HG02981 (cell line): ENCODE results near the gene HFE.
"Not testable (repeated sequence)": the region's sequence is repeated elsewhere in the genome, so short reads cannot be mapped to it uniquely, and the experiment has no call there.

Source experiments
- ATAC-seq: cut with Tn5 transposase; IDR thresholded peaks from one replicate; pipeline ENCODE4 v1.9.1; 2021; ENCODE audit warnings: mild to moderate bottlenecking, moderate library complexity; ENCODE audit not compliant: unreplicated experiment

The HFE gene, protein sequence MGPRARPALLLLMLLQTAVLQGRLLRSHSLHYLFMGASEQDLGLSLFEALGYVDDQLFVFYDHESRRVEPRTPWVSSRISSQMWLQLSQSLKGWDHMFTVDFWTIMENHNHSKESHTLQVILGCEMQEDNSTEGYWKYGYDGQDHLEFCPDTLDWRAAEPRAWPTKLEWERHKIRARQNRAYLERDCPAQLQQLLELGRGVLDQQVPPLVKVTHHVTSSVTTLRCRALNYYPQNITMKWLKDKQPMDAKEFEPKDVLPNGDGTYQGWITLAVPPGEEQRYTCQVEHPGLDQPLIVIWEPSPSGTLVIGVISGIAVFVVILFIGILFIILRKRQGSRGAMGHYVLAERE

DNA sequence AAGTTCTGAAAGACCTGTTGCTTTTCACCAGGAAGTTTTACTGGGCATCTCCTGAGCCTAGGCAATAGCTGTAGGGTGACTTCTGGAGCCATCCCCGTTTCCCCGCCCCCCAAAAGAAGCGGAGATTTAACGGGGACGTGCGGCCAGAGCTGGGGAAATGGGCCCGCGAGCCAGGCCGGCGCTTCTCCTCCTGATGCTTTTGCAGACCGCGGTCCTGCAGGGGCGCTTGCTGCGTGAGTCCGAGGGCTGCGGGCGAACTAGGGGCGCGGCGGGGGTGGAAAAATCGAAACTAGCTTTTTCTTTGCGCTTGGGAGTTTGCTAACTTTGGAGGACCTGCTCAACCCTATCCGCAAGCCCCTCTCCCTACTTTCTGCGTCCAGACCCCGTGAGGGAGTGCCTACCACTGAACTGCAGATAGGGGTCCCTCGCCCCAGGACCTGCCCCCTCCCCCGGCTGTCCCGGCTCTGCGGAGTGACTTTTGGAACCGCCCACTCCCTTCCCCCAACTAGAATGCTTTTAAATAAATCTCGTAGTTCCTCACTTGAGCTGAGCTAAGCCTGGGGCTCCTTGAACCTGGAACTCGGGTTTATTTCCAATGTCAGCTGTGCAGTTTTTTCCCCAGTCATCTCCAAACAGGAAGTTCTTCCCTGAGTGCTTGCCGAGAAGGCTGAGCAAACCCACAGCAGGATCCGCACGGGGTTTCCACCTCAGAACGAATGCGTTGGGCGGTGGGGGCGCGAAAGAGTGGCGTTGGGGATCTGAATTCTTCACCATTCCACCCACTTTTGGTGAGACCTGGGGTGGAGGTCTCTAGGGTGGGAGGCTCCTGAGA, at the start of gene HFE:
TSS of gene HFE (plus strand) at position 146 of the 832 bp plus-strand sequence. CDS start at position 158, 12 bp downstream.
- no peak for ATAC-seq

DNA sequence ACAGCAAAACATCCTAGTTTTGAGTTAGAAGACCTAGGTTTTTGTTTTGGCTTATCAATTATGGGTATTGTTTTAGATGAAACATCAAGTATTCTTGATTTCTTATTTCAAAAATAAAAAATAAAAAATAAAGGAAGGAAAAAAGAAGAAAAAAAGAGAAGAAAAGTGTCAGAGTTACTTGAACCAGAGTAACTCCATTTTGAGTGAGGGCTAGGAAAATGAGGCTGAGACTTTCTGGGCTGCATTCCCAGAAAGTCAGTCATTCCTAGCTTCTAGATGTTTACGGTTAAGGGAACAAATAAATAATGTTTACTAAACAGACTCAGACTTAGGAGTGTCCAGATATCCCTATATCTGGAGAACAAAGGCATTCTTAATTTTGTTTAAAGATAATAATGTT, 45.3 kb upstream of the HFE start:
- no peak for ATAC-seq

DNA sequence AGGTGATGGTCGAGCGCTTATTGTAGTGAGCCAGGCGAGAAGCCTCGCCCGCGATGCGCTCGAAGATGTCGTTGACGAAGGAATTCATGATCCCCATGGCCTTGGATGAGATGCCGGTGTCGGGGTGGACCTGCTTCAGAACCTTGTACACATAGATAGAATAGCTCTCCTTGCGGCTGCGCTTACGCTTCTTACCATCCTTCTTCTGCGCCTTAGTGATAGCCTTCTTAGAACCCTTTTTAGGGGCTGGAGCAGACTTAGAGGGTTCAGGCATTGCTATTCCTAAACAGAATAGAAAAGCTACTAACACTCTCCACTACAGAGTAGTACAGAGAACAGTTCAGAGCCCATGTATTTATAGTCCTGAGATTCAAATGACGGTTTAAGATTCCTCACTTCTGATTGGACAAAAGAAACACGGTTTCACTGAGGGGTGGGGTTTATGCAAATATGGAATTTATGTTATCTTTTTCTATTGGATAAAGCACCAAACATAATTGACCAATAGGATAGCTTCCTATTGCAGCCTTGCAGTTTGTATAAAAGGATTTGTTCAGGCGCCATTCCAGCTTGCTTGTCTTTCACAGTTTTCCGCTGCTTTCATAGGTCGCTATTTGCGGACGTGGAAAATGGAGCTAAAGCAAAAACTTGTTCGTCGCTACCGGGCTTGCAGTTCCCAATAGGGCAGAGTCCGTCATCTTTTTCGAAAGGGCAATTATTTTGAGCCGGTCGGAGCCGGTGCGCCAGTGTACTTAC, 43.7 kb upstream of the HFE start:
- ATAC-seq = peak; percentile 59

DNA sequence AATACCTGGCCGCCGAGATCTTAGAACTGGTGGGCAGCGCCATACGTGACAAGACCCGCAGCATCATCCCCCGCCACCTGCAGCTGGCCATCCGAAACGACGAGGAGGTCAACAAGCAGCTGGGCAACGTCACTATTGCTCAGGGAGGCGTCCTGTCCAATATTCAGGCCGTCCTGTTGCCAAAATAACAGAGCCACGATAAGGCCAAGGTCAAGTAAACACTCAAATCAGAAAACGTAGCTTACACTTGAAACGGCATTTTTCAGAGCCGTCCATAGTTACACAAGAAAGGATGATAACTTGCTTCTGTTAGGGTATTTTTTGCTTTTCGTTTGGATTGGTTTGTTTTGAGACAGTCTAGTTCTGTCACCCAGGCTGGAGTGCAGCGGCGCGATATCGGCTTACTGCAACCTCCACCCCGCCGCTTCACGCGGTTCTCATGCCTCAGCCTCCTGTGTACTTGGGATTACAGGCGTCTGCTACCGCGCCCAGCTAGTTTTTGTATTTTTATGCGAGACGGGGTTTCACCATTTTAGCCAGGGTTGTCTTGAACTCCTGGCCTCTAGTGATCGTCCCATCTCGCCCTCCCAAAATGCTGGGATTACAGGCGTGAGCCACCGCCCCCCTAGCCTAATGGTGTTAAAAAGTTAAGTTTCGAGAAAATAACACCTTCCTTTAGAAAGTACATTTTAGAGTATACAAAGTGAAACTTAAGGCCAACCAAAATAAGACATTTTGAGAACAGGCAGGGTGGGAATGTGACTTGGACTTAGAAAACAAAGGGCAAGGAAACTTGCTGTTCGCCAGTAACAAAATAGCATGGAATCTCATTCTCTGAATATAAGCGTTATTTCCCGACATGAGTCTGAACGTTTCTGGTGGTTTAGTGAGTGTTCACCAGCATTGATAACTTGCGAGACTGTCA, 42.8 kb upstream of the HFE start:
- peak; percentile 26 for ATAC-seq

DNA sequence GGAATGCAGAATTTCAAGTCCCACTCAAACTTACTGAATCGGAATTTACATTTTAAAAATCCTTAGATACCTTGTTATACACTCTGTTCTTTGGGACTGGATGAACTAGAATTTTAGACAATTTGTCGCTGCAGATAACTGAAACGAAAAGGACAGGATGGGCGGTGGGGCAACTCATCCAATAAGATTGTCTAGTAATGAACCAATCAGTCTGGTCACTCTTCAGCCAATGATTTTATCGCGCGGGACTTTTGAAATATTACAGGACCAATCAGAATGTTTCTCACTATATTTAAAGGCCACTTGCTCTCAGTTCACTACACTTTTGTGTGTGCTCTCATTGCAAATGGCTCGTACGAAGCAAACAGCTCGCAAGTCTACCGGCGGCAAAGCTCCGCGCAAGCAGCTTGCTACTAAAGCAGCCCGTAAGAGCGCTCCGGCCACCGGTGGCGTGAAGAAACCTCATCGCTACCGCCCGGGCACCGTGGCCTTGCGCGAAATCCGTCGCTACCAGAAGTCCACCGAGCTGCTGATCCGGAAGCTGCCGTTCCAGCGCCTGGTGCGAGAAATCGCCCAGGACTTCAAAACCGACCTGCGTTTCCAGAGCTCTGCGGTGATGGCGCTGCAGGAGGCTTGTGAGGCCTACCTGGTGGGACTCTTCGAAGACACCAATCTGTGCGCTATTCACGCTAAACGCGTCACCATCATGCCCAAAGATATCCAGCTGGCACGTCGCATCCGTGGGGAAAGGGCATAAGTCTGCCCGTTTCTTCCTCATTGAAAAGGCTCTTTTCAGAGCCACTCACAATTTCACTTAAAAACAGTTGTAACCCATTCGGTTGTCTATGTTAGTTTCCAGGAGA, 41.9 kb upstream of the HFE start:
- ATAC-seq = peak; percentile 52

DNA sequence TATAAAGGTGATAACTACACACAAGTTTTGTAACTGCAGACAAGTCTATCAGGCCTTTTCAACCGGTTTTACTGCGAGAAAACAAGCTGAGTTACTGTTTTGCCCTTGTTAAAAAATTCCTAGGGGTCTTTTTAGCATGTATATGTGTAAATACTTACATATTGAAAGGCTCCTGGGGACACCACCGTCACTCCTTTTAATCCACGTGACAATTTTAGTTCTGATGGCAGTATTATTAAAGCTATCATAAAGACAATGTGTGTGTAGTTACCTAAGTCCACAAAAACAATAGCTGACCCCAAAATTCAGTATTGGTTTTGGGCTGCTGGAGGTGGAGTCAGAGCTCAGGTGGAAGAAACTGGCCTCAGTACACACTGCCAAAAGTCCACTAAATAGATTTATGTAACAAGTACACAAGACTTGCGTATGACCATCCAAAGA, 41.3 kb upstream of the HFE start:
- no peak for ATAC-seq

DNA sequence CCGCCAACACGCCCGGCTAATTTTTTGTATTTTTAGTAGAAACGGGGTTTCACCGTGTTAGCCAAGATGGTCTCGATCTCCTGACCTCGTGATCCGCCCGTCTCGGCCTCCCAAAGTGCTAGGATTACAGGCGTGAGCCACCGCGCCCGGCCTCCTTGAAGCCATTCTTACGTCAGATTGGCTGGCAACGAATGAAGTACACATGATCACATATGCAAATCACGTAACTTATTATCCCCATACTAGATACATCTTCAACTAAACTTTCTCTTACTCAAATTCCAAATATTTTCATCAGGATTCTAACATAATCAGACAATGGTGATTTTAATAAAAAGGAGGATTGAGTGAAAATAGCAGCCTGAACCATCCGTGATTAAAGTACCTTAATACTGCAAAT, 39.9 kb upstream of the HFE start:
- not testable (repeated sequence) for ATAC-seq

DNA sequence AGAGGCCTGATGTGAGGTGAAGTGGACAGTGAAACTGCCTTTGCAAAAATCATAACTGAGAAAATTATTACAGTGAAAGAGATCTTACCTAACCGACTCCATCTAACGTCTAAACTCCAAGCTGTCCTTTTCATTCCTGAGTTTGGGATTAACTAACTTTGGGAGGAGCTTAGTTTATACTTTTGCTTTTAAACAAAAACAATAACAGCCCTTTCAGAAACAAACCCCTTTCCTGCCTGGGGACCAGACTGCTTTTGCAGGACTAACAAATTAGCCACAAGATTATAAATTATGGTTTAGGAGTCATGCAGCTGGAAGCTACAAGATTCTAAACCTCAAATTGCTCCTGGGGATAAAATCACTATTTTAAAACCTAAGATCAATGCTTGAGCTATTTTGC, 38.6 kb upstream of the HFE start:
- ATAC-seq = no peak

DNA sequence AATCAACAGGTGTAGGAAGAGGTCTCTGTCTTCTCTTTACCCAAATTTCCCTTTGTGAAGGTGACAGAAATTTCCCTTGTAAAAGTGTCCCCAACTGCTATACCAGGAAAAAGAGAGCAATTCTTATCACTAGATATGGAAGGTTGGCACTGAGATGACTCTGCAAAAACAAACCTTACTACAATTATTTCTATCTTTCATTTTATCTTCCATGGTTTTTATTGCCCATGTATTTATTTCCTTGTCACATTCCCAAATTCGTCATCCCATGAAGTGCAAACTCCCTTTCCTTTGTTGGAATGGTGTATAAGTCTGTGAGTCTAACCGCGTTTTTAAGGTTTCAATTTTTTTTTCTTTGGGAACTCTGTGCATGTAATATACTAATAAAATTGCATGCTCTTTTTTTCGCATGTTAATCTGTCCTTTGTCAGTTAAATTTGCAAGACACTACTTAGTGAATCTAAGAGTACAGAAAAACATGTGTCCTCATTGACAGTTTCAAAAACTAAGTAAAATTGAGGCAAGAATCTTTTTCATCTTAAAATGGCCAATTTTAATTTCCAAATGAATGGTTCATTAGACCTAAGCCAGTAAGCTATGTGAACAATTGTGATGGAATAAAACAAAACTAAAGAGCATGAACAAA, 35.4 kb upstream of the HFE start:
- no peak for ATAC-seq

DNA sequence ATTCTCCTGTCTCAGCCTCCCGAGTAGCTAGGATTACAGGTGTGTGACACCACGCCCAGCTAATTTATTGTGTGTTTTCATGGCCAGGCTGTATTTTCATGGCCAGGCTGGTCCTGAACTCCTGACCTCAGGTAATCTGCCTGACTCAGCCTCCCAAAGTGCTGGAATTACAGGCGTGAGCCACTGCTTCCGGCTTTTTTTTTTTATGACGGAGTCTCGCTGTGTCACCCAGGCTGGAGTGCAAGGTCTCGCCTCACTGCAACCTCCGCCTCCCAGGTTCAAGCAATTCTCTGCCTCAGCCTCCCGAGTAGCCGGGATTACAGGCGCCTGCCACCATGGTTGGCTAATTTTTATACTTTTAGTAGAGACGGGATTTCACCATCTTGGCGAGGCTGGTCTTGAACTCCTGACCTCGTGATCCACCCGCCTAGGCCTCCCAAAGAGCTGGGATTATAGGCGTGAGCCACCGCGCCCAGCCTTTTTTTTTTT, 34.4 kb upstream of the HFE start:
- not testable (repeated sequence) for ATAC-seq

DNA sequence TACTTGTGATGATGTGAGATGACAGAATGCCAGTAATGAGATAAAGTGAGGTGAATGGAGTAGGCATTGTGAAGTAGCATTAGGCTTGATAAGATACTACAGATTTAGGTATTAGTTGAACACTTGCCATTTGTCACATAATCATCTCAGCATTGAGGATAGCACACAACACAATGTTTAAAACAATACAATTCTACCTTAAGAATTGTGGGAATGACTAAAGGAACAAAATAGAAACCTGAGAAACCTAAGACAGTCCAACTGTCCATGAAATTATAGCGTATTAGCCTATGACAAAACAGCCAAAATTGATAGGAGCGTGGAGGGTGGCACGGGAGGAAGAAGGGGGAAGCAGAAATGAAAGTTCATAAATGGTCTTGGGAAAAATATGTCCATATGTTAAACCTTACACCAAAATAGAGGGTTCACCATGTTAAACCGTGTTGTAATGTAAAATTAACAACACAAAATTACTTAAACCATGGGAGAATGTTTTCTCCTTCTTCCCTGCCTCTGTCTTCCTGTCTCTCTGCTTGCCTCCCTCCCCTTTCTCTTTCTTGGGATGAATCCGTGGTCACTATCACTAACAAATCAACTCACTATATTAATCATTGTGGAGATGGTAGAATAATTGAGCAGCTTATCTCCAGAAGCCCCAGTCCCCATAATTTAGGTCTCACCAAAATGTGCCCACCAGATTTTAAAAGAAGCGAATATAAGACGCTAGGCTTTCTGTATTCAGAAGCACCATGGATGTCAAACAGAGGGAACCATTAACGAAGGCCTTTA, 33.0 kb upstream of the HFE start:
- no peak for ATAC-seq

DNA sequence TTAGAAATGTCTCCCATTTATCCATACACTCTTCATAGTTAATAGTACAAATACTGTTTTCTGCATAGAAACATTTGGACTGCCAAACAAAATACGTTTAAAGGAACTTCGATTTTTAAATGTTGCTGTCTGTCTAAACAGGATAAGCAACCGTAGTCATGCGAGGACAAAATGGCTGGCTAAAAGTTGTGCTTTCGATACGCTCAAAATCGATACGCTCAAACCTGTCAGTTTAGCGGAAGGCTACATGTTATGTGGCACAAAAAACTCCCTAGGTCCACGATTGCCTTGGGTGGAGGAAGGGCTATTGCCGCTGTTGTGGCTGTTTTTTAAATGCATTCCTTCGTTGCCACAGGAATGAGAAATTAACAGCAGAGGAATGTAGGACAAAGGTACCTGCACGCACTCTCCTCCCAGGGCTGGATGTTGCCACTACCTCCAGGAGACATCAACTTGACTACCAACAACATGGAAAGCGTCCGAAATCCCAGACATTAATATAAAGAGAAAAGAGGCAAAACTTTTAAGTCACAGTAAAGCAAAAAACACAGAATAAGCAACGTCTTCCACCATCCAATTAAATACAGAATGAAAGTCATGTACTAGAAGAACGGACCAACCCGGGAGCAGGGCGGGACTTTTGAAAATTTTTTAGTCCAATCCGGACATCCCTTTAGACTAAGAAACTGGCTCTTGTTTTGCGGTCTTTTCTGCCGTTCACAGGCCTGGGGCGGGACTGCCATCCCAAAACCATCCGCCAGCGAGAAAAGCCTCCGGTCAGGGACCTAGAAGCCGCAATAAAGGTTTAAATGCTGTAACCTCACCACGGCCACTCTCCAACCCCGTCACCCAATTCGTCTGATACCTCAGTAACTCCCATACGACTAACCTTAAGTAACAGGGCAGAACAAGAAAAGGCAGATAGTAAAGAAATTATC, 32.2 kb upstream of the HFE start:
- peak; percentile 55 for ATAC-seq

DNA sequence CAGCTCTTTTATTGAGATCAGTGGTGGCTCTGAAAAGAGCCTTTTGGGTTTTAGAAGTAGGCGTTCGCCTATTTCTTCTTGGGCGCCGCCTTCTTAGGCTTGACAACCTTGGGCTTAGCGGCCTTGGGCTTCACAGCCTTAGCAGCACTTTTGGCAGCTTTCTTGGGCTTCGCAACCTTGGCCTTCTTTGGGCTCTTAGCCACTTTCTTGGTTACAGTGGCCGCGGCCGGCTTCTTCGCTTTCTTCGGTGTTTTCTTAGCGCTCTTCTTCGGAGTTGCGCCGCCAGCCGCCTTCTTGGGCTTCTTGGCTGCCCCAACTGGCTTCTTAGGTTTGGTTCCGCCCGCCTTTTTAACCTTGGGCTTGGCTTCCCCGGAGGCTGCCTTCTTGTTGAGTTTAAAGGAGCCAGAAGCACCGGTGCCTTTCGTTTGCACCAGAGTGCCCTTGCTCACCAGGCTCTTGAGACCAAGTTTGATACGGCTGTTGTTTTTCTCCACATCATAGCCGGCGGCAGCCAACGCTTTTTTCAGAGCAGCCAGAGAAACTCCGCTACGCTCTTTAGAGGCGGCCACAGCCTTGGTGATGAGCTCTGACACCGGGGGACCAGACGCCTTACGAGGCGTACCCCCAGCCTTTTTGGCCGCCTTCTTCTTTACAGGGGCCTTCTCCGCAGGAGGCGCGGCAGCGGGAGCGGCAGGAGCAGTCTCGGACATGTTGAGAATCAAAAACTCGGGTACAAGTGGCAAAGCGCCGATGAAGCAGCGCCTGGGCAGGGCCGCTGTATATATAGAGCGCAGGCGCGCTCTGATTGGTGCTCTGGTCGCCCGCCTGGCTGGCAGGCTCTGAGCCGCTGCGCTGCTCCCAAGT, 31.3 kb upstream of the HFE start:
- peak; percentile 71 for ATAC-seq

DNA sequence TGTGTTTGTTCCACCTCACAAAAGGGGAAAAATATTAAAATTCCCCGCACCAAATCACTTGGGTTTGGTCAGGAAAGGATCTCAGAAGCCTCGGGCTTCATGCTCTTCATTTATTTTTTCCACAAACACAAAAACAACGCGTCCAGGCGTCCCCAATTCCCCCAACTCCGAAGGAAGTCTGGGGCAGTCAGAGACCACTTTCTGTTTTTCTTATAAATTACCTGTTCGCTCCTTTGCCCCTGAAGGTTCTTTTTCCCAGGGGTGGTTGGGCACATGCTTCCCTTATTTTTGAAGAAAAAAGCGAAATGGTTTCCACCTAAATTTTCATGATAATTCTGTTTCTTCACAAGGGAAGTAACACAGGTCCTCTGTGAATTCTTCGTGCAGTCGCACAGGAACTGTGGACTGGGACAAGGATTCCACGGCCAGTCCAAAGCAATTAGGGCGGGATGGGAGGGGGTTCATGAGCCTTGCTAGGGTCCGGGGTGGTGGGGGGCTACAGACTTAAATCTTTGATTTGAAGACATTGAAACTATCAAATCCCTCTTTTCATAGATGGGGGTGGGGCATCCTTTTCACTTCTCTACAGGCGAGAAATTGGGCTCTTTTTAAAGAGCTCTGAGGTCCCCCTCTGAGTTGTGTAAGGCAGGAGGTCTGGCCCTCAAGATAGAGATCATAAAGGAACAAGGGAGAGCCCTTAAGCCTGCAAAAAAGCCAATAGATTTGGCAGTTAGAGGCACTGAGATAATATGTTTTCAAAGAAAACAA, 30.5 kb upstream of the HFE start:
- no peak for ATAC-seq

DNA sequence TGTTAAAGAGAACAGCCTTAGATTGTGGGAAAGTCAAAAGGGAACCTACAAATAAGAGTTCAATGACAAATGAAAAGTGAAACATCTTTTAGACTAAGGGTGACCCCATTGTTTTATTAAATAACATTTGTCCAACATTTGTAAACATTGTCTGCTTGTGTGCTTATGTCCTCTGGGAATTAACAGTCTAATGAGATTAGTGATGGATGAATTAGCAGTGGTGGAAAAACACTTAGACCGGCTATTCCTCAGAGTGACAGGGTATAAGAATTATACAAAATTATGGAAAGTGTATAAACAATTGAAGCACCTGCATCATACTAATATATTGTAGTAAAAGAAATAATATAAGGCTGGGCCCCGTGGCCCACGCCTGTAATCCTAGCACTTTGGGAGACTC, 29.3 kb upstream of the HFE start:
- no peak for ATAC-seq
